Karpas-422 (cell line): ENCODE results near the gene MRPS15. TPM values are rescaled to one million over a fixed set of nuclear protein-coding genes. Genes with fewer than 3 reads are reported as not detected.

Experiments
- DNase-seq: peaks from one replicate; pipeline ENCODE4 v3.0.0-alpha.2; 2015
- H2AFZ ChIP-seq: fragments of 200-600 bp; sonication (generic); 2 replicates; pipeline ENCODE4 v1.6.1; 2014; ENCODE audit warnings: antibody characterized with exemption, low read length, mixed read lengths
- H3K27ac ChIP-seq: fragments of 200-600 bp; sonication (generic); 2 replicates; pipeline ENCODE4 v1.5.1; 2014; ENCODE audit warnings: mild to moderate bottlenecking, low read length, moderate library complexity
- H3K27me3 ChIP-seq: fragments of 200-600 bp; sonication (generic); 2 replicates; pipeline ENCODE4 v1.6.1; 2014; ENCODE audit warnings: low read length, mixed read lengths
- H3K36me3 ChIP-seq: fragments of 200-600 bp; sonication (generic); 2 replicates; pipeline ENCODE4 v1.6.1; 2014; ENCODE audit warnings: low read length, mixed read lengths; ENCODE audit not compliant: insufficient read depth
- H3K4me1 ChIP-seq: fragments of 200-600 bp; sonication (generic); 2 replicates; pipeline ENCODE4 v1.6.1; 2014; ENCODE audit warnings: mild to moderate bottlenecking, low read length, mixed read lengths
- H3K4me2 ChIP-seq: fragments of 200-600 bp; sonication (generic); 2 replicates; pipeline ENCODE4 v1.6.1; 2014; ENCODE audit warnings: low read length, low read depth, mild to moderate bottlenecking; ENCODE audit not compliant: poor library complexity, severe bottlenecking
- H3K4me3 ChIP-seq: fragments of 200-600 bp; sonication (generic); 2 replicates; pipeline ENCODE4 v1.5.1; 2014; ENCODE audit warnings: mild to moderate bottlenecking, antibody characterized with exemption, low read length, mixed read lengths
- H3K79me2 ChIP-seq: fragments of 200-600 bp; sonication (generic); 2 replicates; pipeline ENCODE4 v1.6.1; 2014; ENCODE audit warnings: mild to moderate bottlenecking, low read length, mixed read lengths
- H3K9ac ChIP-seq: fragments of 200-600 bp; sonication (generic); 2 replicates; pipeline ENCODE4 v1.6.0; 2014; ENCODE audit warnings: low read length
- H3K9me2 ChIP-seq: fragments of 200-600 bp; sonication (generic), shearing (Covaris generic); replicated peaks from 2 replicates; pipeline ENCODE4 v1.6.0; 2014; ENCODE audit warnings: mild to moderate bottlenecking, low read length, moderate library complexity; ENCODE audit not compliant: insufficient read depth
- H3K9me3 ChIP-seq: fragments of 300-700, 200-600 bp; sonication (generic); 2 replicates; pipeline ENCODE4 v1.6.1; 2014; ENCODE audit warnings: low read length, mixed read lengths
- H4K20me1 ChIP-seq: fragments of 200-600 bp; sonication (generic); 2 replicates; pipeline ENCODE4 v1.6.1; 2014; ENCODE audit warnings: mild to moderate bottlenecking, antibody characterized with exemption, low read length, low read depth; ENCODE audit not compliant: insufficient read depth
- total RNA-seq: library from RNA; depleted of rRNA; stranded (reverse); fragments of >200 nt; shearing (Covaris generic); gene quantifications from 2 replicates; pipeline ENCODE4 v1.2.3, GENCODE V29; 2014; ENCODE audit warnings: low replicate concordance

Gene MRPS15
- total RNA-seq, 1 experiment from 2014 or later = 86.7 TPM

- Histone ChIP-seq H3K27ac (peak overlapping the region; percentile 77), H3K4me3 (peak overlapping the region; percentile 98), H3K79me2 (peaks cover 27% of the 10 kb centered on the region), H3K9me2 (no peaks in the 10 kb centered on the region), H3K4me1 (peaks cover 25% of the 10 kb centered on the region), H3K9ac (peak overlapping the region; percentile 91), H4K20me1 (no peaks in the 10 kb centered on the region), H3K36me3 (peaks cover 18% of the 10 kb centered on the region; the same call in 1 of the 2 replicates), H2AFZ (peak overlapping the region; percentile 88; the same call in 1 of the 2 replicates), H3K4me2 (peak overlapping the region; percentile 99), H3K27me3 (no peaks in the 10 kb centered on the region), H3K9me3 (no peaks in the 10 kb centered on the region)
- DNase-seq = no peak
Measured at GRCh38 chr1:36464605-36465393, 615 bp upstream of the MRPS15 start.

GRCh38 chr1:36463463-36463802 lies 751 bp downstream of the MRPS15 start:
- Histone ChIP-seq H4K20me1 (no peaks in the 10 kb centered on the region), H3K27me3 (no peaks in the 10 kb centered on the region), H3K9me3 (no peaks in the 10 kb centered on the region), H3K4me2 (peak overlapping the region; percentile 99), H3K79me2 (peaks cover 27% of the 10 kb centered on the region), H3K27ac (peak overlapping the region; percentile 54; the same call in 1 of the 2 replicates), H3K9me2 (no peaks in the 10 kb centered on the region), H3K4me3 (peak overlapping the region; percentile 98), H2AFZ (no peak overlapping the region; the same call in 1 of the 2 replicates), H3K4me1 (peaks cover 25% of the 10 kb centered on the region), H3K36me3 (peaks cover 18% of the 10 kb centered on the region; the same call in 1 of the 2 replicates), H3K9ac (peak overlapping the region; percentile 91)
- DNase-seq = peak; percentile 63

- peaks cover 41% of the 10 kb centered on the region for H3K36me3 ChIP-seq
- H3K9ac ChIP-seq = no peak overlapping the region
- DNase-seq = no peak
- H3K27me3 ChIP-seq = no peaks in the 10 kb centered on the region
- no peak overlapping the region for H3K27ac ChIP-seq
- peaks cover 24% of the 10 kb centered on the region for H3K79me2 ChIP-seq
- no peaks in the 10 kb centered on the region for H3K9me2 ChIP-seq
- no peak overlapping the region for H3K4me3 ChIP-seq
- H4K20me1 ChIP-seq = no peaks in the 10 kb centered on the region
- no peak overlapping the region for H3K4me2 ChIP-seq
- H3K4me1 ChIP-seq = peaks cover 11% of the 10 kb centered on the region
- no peak overlapping the region for H2AFZ ChIP-seq
- H3K9me3 ChIP-seq = no peaks in the 10 kb centered on the region
Measured at GRCh38 chr1:36458910-36459309, 5.3 kb downstream of the MRPS15 start.

GRCh38 chr1:36457691-36458090 lies 6.5 kb downstream of the MRPS15 start:
- Histone ChIP-seq H3K36me3 (peaks cover 41% of the 10 kb centered on the region), H3K27ac (no peak overlapping the region), H3K4me1 (peaks cover 6% of the 10 kb centered on the region), H3K9me3 (no peaks in the 10 kb centered on the region), H3K79me2 (peaks cover 14% of the 10 kb centered on the region), H4K20me1 (no peaks in the 10 kb centered on the region), H3K27me3 (no peaks in the 10 kb centered on the region), H3K4me3 (no peak overlapping the region), H3K4me2 (no peak overlapping the region), H3K9ac (no peak overlapping the region), H3K9me2 (no peaks in the 10 kb centered on the region), H2AFZ (no peak overlapping the region)
- no peak for DNase-seq

- no peaks in the 10 kb centered on the region for H4K20me1 ChIP-seq
- no peak overlapping the region for H3K4me2 ChIP-seq
- H3K9me2 ChIP-seq = no peaks in the 10 kb centered on the region
- no peak overlapping the region for H3K4me3 ChIP-seq
- no peak overlapping the region for H2AFZ ChIP-seq
- no peaks in the 10 kb centered on the region for H3K27me3 ChIP-seq
- no peak for DNase-seq
- H3K36me3 ChIP-seq = peaks cover 31% of the 10 kb centered on the region
- peaks cover 2% of the 10 kb centered on the region; the same call in 1 of the 2 replicates for H3K79me2 ChIP-seq
- H3K27ac ChIP-seq = no peak overlapping the region
- H3K9ac ChIP-seq = no peak overlapping the region
- peaks cover 1% of the 10 kb centered on the region; the same call in 1 of the 2 replicates for H3K4me1 ChIP-seq
- no peaks in the 10 kb centered on the region for H3K9me3 ChIP-seq
Measured at GRCh38 chr1:36456391-36456928, 7.7 kb downstream of the MRPS15 start.

- H3K4me2 ChIP-seq = no peak overlapping the region
- H3K4me3 ChIP-seq = no peak overlapping the region
- DNase-seq = no peak
- H2AFZ ChIP-seq = no peak overlapping the region
- H3K9me2 ChIP-seq = no peaks in the 10 kb centered on the region
- H3K27ac ChIP-seq = no peak overlapping the region
- H3K79me2 ChIP-seq = no peaks in the 10 kb centered on the region
- no peaks in the 10 kb centered on the region for H4K20me1 ChIP-seq
- H3K4me1 ChIP-seq = peaks cover 9% of the 10 kb centered on the region
- H3K9ac ChIP-seq = no peak overlapping the region
- H3K36me3 ChIP-seq = peaks cover 24% of the 10 kb centered on the region
- H3K27me3 ChIP-seq = no peaks in the 10 kb centered on the region
- H3K9me3 ChIP-seq = no peaks in the 10 kb centered on the region
Measured at GRCh38 chr1:36455386-36455785, 8.8 kb downstream of the MRPS15 start.

- no peak for DNase-seq
- Histone ChIP-seq H3K4me1 (peaks cover 13% of the 10 kb centered on the region), H3K79me2 (no peaks in the 10 kb centered on the region), H3K9me2 (no peaks in the 10 kb centered on the region), H3K4me3 (no peak overlapping the region), H2AFZ (no peak overlapping the region), H3K36me3 (peaks cover 24% of the 10 kb centered on the region), H3K4me2 (no peak overlapping the region), H3K9ac (no peak overlapping the region), H3K9me3 (no peaks in the 10 kb centered on the region), H4K20me1 (no peaks in the 10 kb centered on the region), H3K27ac (no peak overlapping the region), H3K27me3 (no peaks in the 10 kb centered on the region)
Measured at GRCh38 chr1:36453600-36454388, 10.4 kb downstream of the MRPS15 start.

- H3K9me2 ChIP-seq = no peaks in the 10 kb centered on the region
- H3K4me3 ChIP-seq = no peak overlapping the region
- H3K27me3 ChIP-seq = no peaks in the 10 kb centered on the region
- H3K27ac ChIP-seq = no peak overlapping the region
- H4K20me1 ChIP-seq = no peaks in the 10 kb centered on the region
- no peaks in the 10 kb centered on the region for H3K9me3 ChIP-seq
- H2AFZ ChIP-seq = no peak overlapping the region
- H3K79me2 ChIP-seq = no peaks in the 10 kb centered on the region
- H3K4me1 ChIP-seq = peaks cover 13% of the 10 kb centered on the region
- no peak for DNase-seq
- no peak overlapping the region for H3K4me2 ChIP-seq
- H3K36me3 ChIP-seq = peaks cover 24% of the 10 kb centered on the region
- H3K9ac ChIP-seq = no peak overlapping the region
Measured at GRCh38 chr1:36453051-36453450, 11.1 kb downstream of the MRPS15 start.
